Heart left ventricle (tissue), 13 donors: ENCODE measurements around the gene EME1.

ENCODE experiments used
- CTCF ChIP-seq, 12 donors: fragments of 200-600 bp; sonication (generic) in 4 of 12; IDR thresholded peaks; one replicate each; pipeline versions ENCODE4 v1.5.0 to v1.8.0; 2018 to 2022; ENCODE audit warnings: antibody characterized with exemption in 12 of 12, mild to moderate bottlenecking in 5 of 12
- POLR2A ChIP-seq, 2 donors: fragments of 450-650 bp; IDR thresholded peaks; one replicate each; pipeline ENCODE4 v1.6.1; 2017; ENCODE audit warnings: antibody characterized with exemption in 2 of 2, mild to moderate bottlenecking in 2 of 2, moderate library complexity in 2 of 2
- donor health status: ischemic (EF 13 %, LVEDD 7.1; RV severe dilation, severe dysfunction).
- donor health status: DM: no; HTN: yes; CAD: no.
- donor health status: DM: no; HTN: no; CAD: no.
- donor health status: ischemic (EF 25% LVEDD 6.9; RV normal size, moderate dysfunction).
- donor health status: ischemic (EF 25% LVEDD 5.7; RV mildly dilated, moderate dysfunction).
- donor health status: ischemic (EF 35%, LVEDD 5.7; RV mildly dilated, moderate dysfunction).
- donor health status: nonischemic (EF 11% LVEDD 7.7; RV severe dilation, severe dysfunction).
- donor health status: DM: yes; HTN: yes; CAD: no.
- donor health status: PGD.
- donor health status: ischemic (EF 29% LVEDD 5.4; RV normal size, mild dysfunction).
- donor health status: nonischemic (EF 23%, LVEDD 6.1; RV moderate dilation, normal function).

DNA sequence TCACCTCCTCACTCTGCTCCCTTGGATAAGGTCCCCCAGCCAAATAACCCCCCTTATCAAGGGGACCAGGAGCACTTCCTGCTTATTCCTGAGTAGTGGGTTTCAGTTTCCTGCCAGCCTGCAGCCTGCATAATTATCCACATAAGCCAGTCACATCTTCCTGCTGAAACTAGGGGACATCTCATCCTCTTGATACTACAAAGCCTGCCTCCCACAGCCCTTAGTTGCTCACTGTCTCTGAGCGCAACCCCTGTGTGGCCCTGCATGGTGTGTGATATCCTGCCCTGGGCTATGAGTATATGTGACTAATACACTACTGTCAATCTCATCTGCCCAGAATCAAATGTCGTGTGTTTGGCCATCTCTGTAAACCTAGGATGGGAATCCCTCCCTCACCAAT lies 35.1 kb upstream of the EME1 start:
- TF ChIP-seq POLR2A (IDR thresholded peaks at IDR 0.05) (no peak), CTCF (IDR thresholded peaks at IDR 0.05) (no peak)
